Nephron (organoid): ENCODE measurements around the gene YBEY.
A peak's percentile ranks its signal among the peaks of the same experiment; 100 is the strongest.

Experiments used
- H3K27ac Mint-ChIP-seq, 3 experiments: 2 replicates each; pipeline ENCODE4 v1.8.0; 2020; ENCODE audit warnings: mixed read lengths in 3 of 3, mild to moderate bottlenecking in 2 of 3, moderate library complexity in 1 of 3
- H3K27me3 Mint-ChIP-seq: 2 replicates; pipeline ENCODE4 v1.8.0; 2021; ENCODE audit warnings: low read depth, mild to moderate bottlenecking, moderate library complexity, mixed read lengths
- H3K36me3 Mint-ChIP-seq: 2 replicates; pipeline ENCODE4 v1.8.0; 2020; ENCODE audit warnings: low read depth, mixed read lengths
- H3K4me1 Mint-ChIP-seq: 2 replicates; pipeline ENCODE4 v1.8.0; 2020; ENCODE audit warnings: mixed read lengths
- H3K4me3 Mint-ChIP-seq, 3 experiments: 2 replicates each; pipeline ENCODE4 v1.8.0; 2020; ENCODE audit warnings: mild to moderate bottlenecking in 3 of 3, mixed read lengths in 3 of 3, moderate library complexity in 2 of 3
- H3K9me3 Mint-ChIP-seq: 2 replicates; pipeline ENCODE4 v1.8.0; 2020; ENCODE audit warnings: mixed read lengths
- TF ChIP-seq, protein P1 (sequence below), 3 experiments: fragments of 200-600 bp; sonication (generic); IDR thresholded peaks; one replicate each; pipeline ENCODE4 v1.5.0; 2021; ENCODE audit warnings: antibody characterized with exemption in 3 of 3; ENCODE audit not compliant: unreplicated experiment in 3 of 3

YBEY gene

GRCh38 chr21:46328151-46328550, 42.0 kb downstream of the YBEY start:
- H3K27ac Mint-ChIP-seq = no peak overlapping the region
- no peaks in the 10 kb centered on the region for H3K9me3 Mint-ChIP-seq
- peaks cover 44% of the 10 kb centered on the region for H3K36me3 Mint-ChIP-seq
- no peaks in the 10 kb centered on the region for H3K27me3 Mint-ChIP-seq
- H3K4me3 Mint-ChIP-seq = peak overlapping the region; percentile 54 to 57 (median 54)
- TF ChIP-seq, protein P1, sequence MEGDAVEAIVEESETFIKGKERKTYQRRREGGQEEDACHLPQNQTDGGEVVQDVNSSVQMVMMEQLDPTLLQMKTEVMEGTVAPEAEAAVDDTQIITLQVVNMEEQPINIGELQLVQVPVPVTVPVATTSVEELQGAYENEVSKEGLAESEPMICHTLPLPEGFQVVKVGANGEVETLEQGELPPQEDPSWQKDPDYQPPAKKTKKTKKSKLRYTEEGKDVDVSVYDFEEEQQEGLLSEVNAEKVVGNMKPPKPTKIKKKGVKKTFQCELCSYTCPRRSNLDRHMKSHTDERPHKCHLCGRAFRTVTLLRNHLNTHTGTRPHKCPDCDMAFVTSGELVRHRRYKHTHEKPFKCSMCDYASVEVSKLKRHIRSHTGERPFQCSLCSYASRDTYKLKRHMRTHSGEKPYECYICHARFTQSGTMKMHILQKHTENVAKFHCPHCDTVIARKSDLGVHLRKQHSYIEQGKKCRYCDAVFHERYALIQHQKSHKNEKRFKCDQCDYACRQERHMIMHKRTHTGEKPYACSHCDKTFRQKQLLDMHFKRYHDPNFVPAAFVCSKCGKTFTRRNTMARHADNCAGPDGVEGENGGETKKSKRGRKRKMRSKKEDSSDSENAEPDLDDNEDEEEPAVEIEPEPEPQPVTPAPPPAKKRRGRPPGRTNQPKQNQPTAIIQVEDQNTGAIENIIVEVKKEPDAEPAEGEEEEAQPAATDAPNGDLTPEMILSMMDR (IDR thresholded peaks at IDR 0.05; ENCODE audit: unreplicated experiment in 3 of 3) = no peak
- H3K4me1 Mint-ChIP-seq = peaks cover 13% of the 10 kb centered on the region

DNA sequence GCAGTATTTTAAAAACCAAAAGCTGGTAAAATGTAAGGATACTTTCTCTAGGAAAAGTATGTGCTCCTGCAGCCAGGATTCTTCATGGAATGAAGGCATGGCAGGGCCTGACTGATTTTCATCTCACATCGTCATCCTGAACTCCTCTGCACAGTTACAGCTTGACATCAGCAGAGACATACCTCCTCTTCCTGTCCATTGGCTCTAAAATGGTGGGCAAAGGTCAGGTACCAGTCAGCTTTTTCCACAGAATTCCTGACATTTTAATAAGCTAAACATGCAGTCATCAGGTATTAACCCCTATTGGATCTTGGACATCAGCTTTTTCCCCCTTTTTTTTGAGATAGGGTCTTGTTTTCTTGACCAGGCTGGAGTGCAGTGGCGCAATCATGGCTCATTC, 43.7 kb downstream of the YBEY start:
- Mint-ChIP-seq H3K27me3 (no peaks in the 10 kb centered on the region), H3K4me1 (peaks cover 13% of the 10 kb centered on the region)
- TF ChIP-seq, protein P1 (IDR thresholded peaks at IDR 0.05; ENCODE audit: unreplicated experiment in 3 of 3) = no peak

GRCh38 chr21:46334351-46335140, 48.4 kb downstream of the YBEY start:
- no peaks in the 10 kb centered on the region for H3K27me3 Mint-ChIP-seq
- no peak overlapping the region for H3K4me3 Mint-ChIP-seq
- H3K9me3 Mint-ChIP-seq = no peaks in the 10 kb centered on the region
- H3K4me1 Mint-ChIP-seq = no peaks in the 10 kb centered on the region
- no peak overlapping the region for H3K27ac Mint-ChIP-seq
- peaks cover 61% of the 10 kb centered on the region for H3K36me3 Mint-ChIP-seq
- TF ChIP-seq, protein P1 (IDR thresholded peaks at IDR 0.05; ENCODE audit: unreplicated experiment in 3 of 3) = no peak

More for the DNA sequence above, 43.7 kb downstream of the YBEY start:
- H3K9me3 Mint-ChIP-seq = no peaks in the 10 kb centered on the region
- no peak overlapping the region for H3K4me3 Mint-ChIP-seq
- H3K27ac Mint-ChIP-seq = no peak overlapping the region
- peaks cover 48% of the 10 kb centered on the region for H3K36me3 Mint-ChIP-seq

GRCh38 chr21:46336603-46337002, 50.5 kb downstream of the YBEY start:
- Mint-ChIP-seq H3K27ac (no peak overlapping the region), H3K4me1 (no peaks in the 10 kb centered on the region), H3K4me3 (no peak overlapping the region), H3K27me3 (no peaks in the 10 kb centered on the region), H3K36me3 (peaks cover 65% of the 10 kb centered on the region), H3K9me3 (no peaks in the 10 kb centered on the region)
- TF ChIP-seq, protein P1 (IDR thresholded peaks at IDR 0.05; ENCODE audit: unreplicated experiment in 3 of 3) = no peak

- H3K27ac Mint-ChIP-seq = no peak overlapping the region
- H3K36me3 Mint-ChIP-seq = peaks cover 67% of the 10 kb centered on the region
- no peaks in the 10 kb centered on the region for H3K9me3 Mint-ChIP-seq
- H3K4me3 Mint-ChIP-seq = no peak overlapping the region
- TF ChIP-seq, protein P1 (IDR thresholded peaks at IDR 0.05; ENCODE audit: unreplicated experiment in 3 of 3) = no peak
- H3K4me1 Mint-ChIP-seq = no peaks in the 10 kb centered on the region
- H3K27me3 Mint-ChIP-seq = no peaks in the 10 kb centered on the region
These were observed 54.9 kb downstream of the YBEY start for GRCh38 chr21:46340998-46341397.
